ENCODE measurements around the gene MAPK10.
A peak's percentile ranks its signal among the peaks of the same experiment; 100 is the strongest.

The MAPK10 gene

DNA sequence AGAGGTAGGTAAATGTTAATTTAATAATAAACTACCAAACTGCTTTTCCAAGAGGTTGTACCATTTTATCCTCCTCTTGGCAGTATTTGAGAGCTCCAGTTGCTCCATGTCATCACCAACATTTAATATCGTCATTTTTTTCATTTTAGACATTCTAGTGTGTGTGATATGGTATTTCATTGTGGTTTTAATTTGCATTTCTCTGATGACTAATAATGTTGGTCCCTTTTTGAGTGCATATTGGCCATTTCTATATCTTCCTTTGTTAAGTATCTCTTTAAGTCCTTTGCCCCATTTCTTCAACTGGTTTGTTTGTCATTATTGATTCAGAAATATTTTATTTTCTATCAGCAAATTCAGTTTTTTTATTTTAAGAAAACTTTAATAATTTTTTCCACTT, 88.8 kb downstream of the MAPK10 start:
- H3K4me3 ChIP-seq (ENCODE audit: low read length), result no peak overlapping the region
- no peaks in the 10 kb centered on the region for H3K9me2 ChIP-seq (replicated peaks; ENCODE audit: control insufficient read depth, low read length)
- peaks cover 4% of the 10 kb centered on the region for H3F3A ChIP-seq (ENCODE audit: control insufficient read depth, insufficient read depth)
- TF ChIP-seq, protein P1, sequence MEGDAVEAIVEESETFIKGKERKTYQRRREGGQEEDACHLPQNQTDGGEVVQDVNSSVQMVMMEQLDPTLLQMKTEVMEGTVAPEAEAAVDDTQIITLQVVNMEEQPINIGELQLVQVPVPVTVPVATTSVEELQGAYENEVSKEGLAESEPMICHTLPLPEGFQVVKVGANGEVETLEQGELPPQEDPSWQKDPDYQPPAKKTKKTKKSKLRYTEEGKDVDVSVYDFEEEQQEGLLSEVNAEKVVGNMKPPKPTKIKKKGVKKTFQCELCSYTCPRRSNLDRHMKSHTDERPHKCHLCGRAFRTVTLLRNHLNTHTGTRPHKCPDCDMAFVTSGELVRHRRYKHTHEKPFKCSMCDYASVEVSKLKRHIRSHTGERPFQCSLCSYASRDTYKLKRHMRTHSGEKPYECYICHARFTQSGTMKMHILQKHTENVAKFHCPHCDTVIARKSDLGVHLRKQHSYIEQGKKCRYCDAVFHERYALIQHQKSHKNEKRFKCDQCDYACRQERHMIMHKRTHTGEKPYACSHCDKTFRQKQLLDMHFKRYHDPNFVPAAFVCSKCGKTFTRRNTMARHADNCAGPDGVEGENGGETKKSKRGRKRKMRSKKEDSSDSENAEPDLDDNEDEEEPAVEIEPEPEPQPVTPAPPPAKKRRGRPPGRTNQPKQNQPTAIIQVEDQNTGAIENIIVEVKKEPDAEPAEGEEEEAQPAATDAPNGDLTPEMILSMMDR (IDR thresholded peaks at IDR 0.05; ENCODE audit: low read depth, low read length, poor library complexity, severe bottlenecking), result no peak
- H3K27ac ChIP-seq (ENCODE audit: low read depth, low read length), result peak overlapping the region; percentile 70; the same call in 1 of the 2 replicates
- peaks cover 94% of the 10 kb centered on the region for H3K4me1 ChIP-seq (ENCODE audit: control insufficient read depth, low read length)
- no peaks in the 10 kb centered on the region for H3K9me3 ChIP-seq (ENCODE audit: control insufficient read depth, insufficient read depth, low read length)
- H3K4me2 ChIP-seq (ENCODE audit: low read length), result peak overlapping the region; percentile 7; the same call in 1 of the 2 replicates
- peaks cover 34% of the 10 kb centered on the region for H3K79me2 ChIP-seq (ENCODE audit: control insufficient read depth, low read length)
- H3K27me3 ChIP-seq (ENCODE audit: control insufficient read depth, low read length), result no peaks in the 10 kb centered on the region
- H3K36me3 ChIP-seq (ENCODE audit: control insufficient read depth, low read length), result peaks cover 23% of the 10 kb centered on the region
- no peaks in the 10 kb centered on the region for H4K20me1 ChIP-seq (ENCODE audit: control insufficient read depth, insufficient read depth, low read depth, low read length)

DNA sequence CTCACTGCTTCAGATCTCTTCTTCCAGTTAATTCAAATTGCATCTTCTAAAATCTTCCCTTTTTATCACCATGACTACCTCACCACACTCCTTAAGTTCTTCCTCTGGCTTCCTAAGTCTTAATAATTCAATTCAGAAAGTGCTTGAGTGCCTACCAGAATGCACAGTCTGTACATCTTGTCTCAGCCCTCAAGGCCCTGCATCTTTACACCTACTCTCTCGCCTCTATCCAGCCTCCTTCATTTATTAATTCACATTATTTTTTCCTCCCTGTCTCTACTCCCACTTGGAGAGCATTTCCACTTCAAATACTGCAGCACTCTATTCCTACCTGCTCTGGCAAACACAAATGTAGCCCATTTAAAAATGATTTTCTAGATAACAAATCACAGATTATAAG, 90.5 kb downstream of the MAPK10 start:
- Histone ChIP-seq H3K4me1 (ENCODE audit: control insufficient read depth, low read length) (peaks cover 92% of the 10 kb centered on the region), H3K9me2 (replicated peaks; ENCODE audit: control insufficient read depth, low read length) (no peaks in the 10 kb centered on the region), H3K4me3 (ENCODE audit: low read length) (no peak overlapping the region), H4K20me1 (ENCODE audit: control insufficient read depth, insufficient read depth, low read depth, low read length) (no peaks in the 10 kb centered on the region), H3F3A (ENCODE audit: control insufficient read depth, insufficient read depth) (no peaks in the 10 kb centered on the region), H3K27ac (ENCODE audit: low read depth, low read length) (peak overlapping the region; percentile 70), H3K9me3 (ENCODE audit: control insufficient read depth, insufficient read depth, low read length) (no peaks in the 10 kb centered on the region), H3K27me3 (ENCODE audit: control insufficient read depth, low read length) (no peaks in the 10 kb centered on the region), H3K4me2 (ENCODE audit: low read length) (peak overlapping the region; percentile 70), H3K36me3 (ENCODE audit: control insufficient read depth, low read length) (peaks cover 28% of the 10 kb centered on the region), H3K79me2 (ENCODE audit: control insufficient read depth, low read length) (peaks cover 51% of the 10 kb centered on the region)
- no peak for TF ChIP-seq EZH2phosphoT487 (IDR thresholded peaks at IDR 0.05; ENCODE audit: borderline replicate concordance, low read length)
- TF ChIP-seq, protein P1 (IDR thresholded peaks at IDR 0.05; ENCODE audit: low read depth, low read length, poor library complexity, severe bottlenecking), result no peak

DNA sequence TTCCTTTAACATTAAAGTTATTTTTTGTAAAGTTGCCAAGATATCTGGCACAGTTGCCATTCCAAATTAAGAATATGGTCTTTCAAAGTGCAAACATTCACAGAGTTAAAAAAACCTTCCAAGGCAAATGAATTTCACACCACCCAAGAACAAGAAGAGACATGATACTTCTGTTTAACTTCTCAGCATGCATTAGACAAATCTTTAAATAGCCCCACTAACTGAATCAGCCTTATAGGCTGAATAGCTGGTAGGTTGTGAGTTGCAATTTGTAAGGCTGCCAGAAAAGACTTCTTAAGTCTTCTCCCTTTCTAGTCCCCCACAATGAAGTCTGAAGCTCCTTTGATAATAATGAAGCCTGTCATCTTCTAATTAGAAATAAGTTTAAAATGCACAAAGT, 95.6 kb downstream of the MAPK10 start:
- Histone ChIP-seq H3K4me2 (ENCODE audit: low read length) (peak overlapping the region; percentile 70), H3K4me3 (ENCODE audit: low read length) (peak overlapping the region; percentile 80), H3K9me2 (replicated peaks; ENCODE audit: control insufficient read depth, low read length) (no peaks in the 10 kb centered on the region), H3K27ac (ENCODE audit: low read depth, low read length) (no peak overlapping the region), H3K9me3 (ENCODE audit: control insufficient read depth, insufficient read depth, low read length) (no peaks in the 10 kb centered on the region), H3K4me1 (ENCODE audit: control insufficient read depth, low read length) (peaks cover 65% of the 10 kb centered on the region), H3K79me2 (ENCODE audit: control insufficient read depth, low read length) (peaks cover 95% of the 10 kb centered on the region), H3K36me3 (ENCODE audit: control insufficient read depth, low read length) (peaks cover 41% of the 10 kb centered on the region), H3F3A (ENCODE audit: control insufficient read depth, insufficient read depth) (no peaks in the 10 kb centered on the region), H3K27me3 (ENCODE audit: control insufficient read depth, low read length) (no peaks in the 10 kb centered on the region), H4K20me1 (ENCODE audit: control insufficient read depth, insufficient read depth, low read depth, low read length) (no peaks in the 10 kb centered on the region)
- no peak for TF ChIP-seq EZH2phosphoT487 (IDR thresholded peaks at IDR 0.05; ENCODE audit: borderline replicate concordance, low read length)
- TF ChIP-seq, protein P1 (IDR thresholded peaks at IDR 0.05; ENCODE audit: low read depth, low read length, poor library complexity, severe bottlenecking), result no peak
